Astrocyte of the hippocampus (primary cell): Measurements from ENCODE around the gene CELF4.
A peak's percentile ranks its signal among the peaks of the same experiment; 100 is the strongest.

Experiments used
- DNase-seq: peaks from one replicate; pipeline ENCODE4 v3.0.0; 2011; ENCODE audit warnings: low read depth, low spot score

CELF4 gene

DNA sequence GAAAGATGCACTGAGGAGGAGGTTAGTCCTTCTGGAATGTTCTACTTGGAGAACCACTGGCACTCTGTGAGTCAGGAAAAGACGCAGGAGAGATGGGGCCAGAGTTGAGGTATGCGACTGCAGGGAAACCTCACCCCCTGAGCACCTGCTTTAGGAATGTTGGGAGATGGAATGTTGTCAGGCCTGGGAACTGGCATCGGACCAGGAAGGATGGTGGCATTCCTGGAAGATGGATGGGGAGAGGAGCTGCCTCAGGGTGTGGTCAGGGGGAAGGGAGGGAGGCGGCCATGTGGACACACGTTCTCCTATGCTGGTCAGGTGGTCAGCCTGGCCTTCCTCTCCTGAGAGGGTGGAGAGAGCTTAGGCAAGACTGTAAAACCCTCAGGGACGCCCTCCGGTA lies 146.3 kb downstream of the CELF4 start:
- DNase-seq = peak; percentile 81

DNA sequence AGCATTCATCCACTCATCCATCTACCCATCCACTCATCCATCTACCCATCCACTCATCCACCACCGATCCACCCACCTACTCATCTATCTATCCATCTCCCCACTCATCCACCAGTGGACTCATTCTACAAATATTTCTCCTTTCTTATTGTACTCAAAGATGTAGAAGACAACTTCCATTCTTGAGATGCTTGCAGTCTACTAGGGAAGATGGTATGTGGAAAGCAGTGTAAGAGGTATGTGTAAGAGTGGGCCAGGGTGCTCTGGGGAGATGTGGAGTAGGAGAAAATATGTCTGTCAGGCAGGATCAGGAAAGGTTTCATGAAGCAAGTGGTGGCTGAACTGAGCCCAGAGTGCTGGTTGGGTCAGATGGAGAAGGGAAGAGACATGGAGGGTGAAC lies 150.8 kb downstream of the CELF4 start:
- DNase-seq = no peak

DNA sequence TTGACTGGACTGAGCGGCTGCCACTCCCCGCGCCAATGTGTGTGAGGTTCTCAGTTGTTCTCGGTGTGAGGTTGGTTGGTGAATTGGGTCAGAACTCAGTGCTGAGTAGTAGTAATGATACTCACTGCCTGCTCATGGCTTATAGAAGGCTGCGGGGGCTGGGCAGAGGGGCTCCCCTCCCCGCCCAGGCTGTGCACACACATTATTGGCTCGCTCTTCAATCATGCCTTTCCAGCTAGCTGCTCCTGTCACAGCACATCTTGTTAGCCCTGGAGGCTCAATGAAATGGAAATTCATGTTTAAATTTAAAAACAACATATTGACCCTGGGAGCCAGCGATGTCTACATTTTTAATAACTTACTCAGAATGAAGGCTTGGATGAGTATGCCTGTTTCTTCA lies 152.8 kb downstream of the CELF4 start:
- no peak for DNase-seq

DNA sequence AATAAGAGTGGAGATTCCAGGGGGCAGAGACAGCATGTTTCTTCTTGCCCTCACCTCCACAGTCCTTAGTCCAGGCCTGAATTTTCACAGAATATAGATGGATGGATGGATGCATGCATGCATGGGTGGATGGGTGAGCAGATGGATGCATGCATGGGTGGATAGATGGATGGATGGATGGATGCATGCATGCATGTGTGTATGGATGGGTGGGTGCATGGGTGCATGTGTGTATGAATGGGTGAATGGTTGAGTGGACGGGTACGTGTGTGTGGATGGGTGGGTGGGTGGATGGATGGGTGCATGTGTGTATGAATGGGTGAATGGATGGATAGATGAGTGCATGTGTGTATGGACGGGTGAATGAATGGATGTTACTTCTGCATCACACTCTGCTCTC lies 153.3 kb downstream of the CELF4 start:
- DNase-seq = no peak

DNA sequence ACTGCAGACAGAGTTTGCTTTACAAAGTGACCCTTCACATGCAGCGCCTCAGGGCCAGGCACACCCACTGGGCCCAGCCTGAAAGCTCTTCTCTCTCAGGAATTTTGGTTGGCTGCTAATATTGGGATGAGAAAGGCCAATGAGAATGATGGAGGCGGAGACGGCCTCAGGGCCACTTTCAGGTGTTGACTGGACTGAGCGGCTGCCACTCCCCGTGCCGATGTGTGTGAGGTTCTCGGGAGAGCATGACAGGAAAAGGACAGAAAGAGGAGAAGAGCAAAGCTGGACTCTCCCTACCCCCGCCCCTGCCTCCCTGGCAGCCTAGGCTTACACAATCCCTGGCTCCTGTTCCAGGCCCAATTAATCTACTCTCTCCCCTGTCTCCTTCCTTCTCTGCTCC lies 155.7 kb downstream of the CELF4 start:
- DNase-seq = no peak

DNA sequence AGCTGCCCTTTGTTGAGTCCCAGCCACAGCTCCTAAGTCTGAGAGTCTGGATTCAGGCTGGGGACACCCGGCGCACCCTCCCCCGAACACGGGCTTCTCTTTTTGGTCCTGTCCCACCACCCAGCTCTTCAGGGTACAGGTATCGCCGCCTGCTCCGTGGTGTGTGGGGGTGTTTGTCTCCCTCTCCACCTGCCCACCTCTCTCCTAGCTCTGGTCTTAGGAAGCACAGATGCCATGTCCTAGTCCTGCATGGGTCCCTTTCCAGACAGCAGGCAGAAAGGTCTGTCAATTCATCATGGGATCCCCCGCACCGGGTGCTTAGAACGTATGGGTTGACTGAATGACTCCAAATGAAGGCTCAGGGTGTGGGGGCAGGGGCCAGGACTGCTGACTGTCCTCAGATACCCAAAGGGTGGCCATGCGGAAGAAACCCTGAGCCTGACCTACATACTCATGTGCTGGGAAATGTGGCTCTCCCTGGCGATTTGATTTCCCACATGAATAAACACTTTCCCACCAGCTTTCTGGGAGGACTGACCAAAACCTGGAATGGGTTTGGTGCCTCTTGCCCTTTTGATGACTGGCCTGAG lies 156.8 kb downstream of the CELF4 start:
- peak; percentile 39 for DNase-seq

DNA sequence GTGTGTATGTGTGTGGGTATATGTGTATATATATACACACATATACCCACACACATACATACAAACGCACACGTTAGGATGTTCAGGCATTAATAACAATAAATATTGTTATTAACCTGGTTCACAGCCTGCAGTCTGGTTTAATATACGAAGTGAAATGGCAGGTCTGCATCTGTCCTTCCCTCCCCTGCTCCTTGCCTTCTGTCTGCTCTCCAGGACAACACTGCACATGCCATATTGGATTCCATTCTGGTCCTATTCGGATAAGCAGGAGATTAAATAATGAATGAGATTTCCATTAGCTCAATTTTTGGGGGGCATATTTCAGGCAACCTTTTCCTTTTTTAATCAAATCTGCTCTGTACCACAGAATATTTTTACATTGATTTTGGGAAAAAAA lies 158.0 kb downstream of the CELF4 start:
- no peak for DNase-seq

DNA sequence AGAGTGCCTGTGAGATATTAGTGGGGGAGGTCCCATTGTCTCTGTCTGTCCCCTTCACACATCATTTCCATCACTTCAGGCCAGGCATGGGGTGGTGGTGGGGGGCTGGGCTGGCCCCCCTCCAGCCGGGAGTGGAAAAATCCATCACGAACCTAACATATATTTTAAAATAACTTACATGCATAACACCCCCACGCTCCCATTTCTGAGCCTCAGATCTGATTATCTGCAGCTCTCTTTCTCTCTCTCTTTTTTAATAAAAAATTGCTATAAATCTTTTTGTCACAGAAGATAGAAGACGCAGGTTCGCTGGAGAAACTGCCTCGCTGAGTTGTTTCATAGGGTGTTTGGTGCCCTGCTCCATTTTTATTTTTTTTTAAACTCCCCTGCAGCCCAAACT lies 159.8 kb downstream of the CELF4 start:
- no peak for DNase-seq

DNA sequence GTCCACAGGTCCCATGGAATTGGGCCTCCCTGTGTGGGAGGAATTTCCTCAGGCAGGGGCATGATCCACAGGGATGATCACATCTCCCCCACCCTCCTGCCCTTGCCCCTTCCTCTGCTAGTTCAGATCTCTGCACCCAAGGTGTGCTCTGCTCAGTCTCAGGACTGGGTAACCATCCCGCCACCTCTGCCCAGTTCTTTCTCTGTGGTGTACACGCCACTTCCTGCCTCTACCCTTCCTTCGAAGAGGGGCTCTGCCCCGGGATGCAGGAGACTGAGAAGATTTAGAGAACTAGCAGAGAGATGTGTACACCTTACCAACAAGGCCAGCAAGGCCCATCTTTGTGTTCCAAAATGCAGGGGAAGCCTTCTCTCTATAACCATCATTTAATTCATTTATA lies 160.4 kb downstream of the CELF4 start:
- DNase-seq = no peak

DNA sequence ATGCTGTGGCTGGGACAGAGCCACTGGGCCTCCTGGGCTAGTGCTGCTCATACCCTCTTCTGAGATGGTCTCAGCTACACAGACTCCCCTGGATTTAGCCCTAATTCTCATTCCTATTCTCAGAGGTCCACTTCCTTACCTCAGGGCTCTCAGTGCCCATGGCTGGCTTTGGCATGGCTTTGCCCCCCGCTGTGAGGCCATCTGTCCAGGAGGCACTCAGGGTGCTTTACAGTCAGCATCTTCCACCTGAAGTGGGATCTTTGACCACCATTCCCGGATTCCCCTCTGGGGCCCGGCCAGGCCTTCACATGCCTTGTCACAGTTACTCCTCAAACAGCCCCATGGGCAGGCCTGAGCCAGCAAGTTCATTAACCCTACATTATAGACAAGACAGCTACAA lies 161.8 kb downstream of the CELF4 start:
- no peak for DNase-seq

DNA sequence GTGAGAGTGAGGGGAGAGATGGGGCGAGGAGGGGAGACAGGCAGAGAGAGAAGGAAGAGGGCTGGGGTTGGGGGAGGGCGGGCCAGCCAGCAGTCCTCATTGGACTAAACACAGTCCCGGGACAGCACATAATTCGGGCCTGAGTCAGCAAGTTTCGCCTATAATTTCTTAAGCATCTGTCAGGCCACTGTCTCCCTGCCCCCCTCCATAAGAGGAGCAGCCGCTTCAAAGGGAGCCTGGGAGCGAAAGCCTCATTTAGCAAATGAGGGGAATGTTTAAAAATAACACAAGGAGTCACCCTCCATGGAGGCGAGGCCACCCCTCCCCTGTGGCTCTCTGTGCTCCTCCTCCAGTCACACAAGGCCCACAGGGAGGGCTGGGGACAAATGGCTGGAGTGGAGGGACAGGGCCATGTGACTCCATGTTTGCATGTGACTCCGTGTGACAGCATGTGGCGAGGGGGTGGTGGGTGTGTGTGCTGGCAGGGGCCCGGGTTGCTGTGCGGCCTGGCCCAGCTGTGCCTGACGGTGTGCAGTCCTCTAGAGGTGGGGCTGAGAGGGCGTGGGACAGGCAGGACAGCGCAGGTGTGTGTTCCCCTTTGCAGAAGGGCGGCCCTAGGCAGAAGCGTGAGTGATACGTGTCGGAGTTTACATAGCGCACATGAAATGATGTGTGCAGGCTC lies 162.4 kb downstream of the CELF4 start:
- DNase-seq = peak; percentile 90

DNA sequence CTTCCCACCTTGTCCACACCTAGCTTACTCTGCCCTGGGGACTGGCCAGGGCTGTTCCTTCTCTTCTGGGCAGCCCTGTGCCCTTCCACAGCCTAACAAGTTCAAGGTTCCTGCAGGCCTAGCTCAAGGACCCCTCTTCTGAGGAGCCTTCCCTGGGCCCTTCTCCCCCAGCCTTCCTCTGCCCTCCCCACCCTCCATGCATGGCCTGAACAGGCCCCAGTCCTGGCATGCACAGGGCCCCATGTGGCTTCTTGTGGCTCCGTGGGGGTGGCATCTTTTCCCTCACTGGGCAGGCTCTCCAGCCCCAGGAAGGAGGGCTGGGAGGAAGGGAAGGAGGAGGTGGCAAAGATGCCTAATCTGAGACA lies 162.9 kb downstream of the CELF4 start:
- DNase-seq = no peak

DNA sequence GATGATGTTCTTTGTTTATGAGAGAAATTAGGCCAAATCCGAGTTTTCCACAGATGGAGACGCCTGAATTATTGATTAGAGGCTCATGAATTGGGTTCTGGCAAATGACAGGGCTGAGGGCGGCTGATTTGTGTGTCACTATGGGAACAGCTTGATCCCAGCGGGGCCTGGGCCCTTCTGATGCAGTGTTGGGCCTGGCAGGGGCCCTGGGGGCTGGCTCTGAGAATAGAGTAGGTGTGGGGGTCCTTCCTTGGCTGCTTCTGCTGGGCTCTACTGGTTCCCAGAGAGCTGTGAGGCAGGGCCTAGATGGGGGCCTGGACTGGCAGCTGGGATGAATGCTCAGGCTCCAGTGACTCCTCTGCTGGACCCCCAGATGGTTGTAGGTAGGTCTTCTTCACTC lies 164.8 kb downstream of the CELF4 start:
- no peak for DNase-seq

DNA sequence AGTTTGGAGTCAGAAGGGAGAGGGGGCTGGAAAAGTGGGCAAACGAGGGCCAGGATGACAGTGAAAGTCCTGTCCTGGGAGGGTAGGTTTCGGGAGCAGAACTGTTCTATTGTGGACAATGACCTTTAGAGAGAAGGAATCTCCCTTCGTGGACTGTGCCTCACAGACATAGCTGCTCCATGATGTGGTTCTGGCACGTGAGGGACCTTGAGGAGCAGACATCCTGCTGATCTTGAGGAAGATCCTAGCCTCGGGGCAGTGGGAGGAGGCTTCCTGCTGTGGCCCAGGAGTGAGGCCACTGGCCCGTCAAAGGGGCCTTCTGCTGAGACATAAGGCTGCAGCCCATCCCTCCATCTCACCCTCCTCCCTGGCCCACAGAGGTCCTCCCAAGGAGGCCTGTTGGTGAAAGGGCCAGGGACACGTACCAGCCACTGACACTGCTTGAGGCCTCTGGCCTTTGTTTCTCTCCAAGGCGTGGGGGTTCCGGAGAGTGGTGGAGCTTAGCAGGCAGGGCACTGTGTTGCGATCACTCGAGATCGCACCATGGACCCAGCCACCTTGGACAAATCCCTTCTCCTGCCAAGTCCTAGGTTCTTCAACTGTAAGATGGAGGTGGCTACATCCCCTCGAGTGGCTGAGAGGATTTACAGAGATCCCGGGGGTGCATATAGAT lies 167.2 kb downstream of the CELF4 start:
- DNase-seq = no peak

DNA sequence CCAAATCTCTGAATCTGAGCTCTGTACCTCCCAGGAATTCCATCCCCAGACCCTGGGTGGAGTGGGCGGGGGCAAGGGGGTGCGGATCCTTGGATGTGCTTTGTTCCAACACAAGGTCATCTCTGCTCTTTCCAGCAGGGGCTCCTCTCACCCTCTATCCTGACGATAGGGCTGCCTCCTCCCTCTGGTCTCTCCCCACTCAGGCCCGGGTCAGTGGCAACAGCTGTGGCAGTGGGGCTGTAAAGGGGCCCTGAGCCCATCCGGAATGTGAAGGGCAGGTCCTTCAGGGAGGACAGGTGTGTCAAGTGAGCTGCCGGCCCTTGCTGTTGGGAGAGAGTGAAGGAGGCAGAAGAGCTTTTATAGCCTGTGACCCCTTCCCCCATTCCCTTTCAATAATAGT lies 167.8 kb downstream of the CELF4 start:
- no peak for DNase-seq

DNA sequence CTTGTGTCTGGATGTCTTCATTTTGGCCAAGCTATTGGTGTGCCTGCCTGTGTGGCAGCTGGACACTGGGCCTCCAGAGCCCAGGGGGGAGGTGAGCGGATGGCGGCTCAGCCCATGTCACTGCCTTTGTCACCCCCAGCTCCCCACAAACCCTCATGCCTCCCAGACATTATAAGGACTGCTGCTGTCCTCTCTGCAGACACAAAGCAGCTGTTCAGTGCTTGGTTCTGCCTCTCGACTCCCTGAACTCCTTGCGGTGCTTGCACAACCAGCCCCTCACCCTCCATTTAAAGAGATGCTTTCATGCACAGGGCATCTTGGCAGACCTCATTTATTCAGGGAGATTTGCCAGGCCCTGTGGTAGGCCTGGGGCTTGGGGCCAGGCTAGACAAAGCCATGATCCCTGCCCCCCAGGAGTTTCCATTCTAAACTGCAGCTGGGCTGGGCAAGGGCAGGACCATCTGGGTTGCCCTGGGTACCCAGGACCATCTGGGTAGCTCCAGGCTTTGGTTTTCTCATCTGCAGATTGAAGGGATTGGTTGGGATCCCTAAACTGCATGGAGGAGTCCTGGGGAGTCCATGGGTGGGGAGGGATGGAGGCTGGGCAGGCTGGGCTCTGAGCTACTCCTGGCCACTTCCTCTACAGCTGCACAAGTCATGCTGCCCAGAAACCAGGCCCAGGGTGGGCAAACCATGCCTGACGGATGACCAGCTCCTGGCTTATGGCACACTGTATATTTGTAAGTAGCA lies 168.5 kb downstream of the CELF4 start:
- peak; percentile 26 for DNase-seq

DNA sequence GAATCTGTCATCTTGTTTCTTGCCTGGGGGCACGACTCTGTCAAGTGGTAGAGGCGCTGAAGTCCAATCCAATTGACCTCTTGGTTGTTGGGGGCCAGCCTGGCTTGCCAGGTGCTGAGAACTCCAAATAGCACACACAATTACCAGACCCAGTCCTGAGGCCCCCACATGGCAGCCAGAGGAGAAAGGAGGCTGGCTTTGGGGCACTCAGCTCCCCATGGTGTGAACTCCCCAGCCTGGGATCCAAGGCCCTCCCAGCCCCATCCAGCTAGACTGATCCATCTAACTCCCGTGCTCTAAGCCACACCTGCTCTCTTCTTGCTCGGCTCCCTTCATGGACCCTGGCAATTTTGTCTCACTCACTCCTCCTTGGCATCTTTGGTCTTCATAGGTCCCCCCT lies 170.0 kb downstream of the CELF4 start:
- no peak for DNase-seq

DNA sequence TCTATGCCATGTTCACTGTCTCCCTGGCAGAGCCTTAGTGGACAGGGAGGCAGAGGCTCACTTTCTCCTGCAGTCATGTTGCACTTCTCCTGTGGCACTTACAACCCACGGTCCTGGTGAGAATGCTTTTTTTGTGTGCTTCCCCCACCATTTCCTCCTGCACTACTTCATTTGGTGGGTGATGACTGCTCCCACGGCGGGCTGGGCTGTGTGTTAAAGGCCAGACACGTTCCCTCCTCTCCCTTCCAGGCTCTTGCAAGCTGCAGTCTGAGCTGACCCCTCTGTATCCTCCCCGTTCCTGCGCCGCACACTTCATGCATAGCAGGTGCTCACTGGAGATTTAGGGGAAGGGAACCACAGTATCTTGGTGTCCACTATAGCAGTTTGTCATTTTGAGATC lies 170.5 kb downstream of the CELF4 start:
- DNase-seq = no peak

DNA sequence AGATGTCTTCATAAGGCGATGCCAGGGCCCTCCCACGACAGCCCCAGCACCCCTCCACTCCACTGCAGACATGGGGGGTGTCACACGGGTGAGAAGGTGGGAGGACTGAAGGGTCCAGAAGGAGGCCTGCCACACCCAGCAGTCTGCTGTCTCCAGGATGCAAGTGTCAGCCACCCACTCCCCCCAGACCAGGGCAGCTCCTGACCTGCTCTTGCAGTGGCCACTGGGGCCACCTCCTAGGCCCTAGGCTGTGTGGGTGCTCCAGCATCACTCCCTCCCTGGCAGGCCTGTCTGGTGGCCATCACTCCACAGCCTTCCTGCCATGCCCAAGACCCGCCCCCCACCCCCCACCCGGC lies 171.0 kb downstream of the CELF4 start:
- DNase-seq = no peak

DNA sequence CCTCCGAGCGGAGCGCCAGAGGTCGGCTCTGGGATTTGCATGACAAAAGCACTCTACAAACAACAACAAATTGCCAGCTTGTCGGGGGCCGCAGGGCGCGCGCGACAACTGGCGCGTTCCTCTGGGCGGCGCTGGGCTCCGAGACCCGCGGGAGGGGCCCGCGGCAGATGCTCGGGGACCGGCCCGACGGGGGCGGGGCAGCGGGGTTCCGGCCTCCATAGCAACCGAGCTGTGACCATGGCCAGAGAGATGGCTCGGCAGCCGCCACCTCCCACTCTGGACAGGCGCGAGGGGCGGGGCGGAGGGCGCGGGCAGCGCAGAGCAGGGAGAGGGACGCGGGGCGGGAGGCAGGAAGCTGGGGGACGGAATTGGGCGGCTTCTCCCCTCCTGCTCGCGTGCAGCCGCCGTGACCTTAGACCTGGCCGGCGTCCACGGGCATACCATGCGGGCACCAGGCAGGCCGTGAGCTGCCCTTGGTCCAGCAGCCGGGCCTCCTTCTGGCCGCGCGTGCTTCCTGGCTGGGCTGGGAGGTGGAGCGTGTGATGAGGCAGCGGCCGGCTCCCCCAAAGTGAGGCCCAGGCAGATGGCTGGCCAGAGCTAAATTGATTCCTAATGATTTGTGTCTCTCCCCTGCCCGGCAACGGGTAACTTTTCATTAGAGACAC lies 171.5 kb downstream of the CELF4 start:
- peak; percentile 86 for DNase-seq

DNA sequence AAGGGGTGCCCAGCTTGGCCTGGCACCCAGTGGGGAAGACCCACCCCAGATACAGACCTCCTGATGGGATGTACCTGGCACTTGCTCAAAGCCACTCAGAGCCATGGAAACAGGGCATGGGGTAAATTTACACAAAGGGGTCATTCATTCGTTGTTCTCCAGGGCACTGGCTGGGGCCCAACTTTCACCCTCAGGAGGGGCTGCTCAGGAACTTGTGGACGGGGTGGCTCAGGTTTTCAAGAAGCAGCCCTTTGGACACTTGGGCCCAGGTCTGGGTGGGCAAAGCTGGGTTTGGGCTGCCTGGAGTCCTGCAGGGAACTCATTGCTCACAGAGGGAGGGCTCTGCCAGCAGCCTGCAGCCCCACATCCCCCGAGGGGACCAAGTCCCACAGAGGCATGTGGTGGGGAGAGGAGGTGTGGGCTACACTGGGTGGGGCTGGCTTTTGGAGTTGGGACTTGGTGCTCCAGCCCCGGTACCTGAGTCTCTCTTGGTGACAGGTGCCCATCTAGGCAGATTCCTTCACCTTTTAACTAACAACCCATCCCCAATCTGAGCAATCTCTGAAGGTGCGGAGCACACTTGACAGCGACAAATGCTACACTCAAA lies 172.3 kb downstream of the CELF4 start:
- no peak for DNase-seq

DNA sequence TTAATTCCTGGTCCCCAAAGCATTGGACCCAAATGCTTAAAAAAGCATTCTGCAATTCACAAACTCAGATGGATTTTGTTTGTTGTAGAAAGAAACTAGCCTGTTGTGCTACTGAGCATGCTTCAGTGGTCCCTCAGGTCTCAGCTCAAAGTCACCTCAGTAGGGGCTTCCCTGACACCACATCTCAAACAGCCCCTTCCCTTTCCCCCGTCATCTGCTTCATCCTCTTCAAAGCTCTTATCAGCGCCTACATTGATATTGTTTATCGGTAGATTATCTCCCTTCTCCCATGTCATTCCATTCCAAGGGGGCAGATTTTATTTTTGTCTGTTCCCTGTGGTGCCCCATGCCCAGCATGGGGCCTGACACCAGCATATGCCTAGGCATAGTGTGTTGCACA lies 172.9 kb downstream of the CELF4 start:
- no peak for DNase-seq
